HG03460 (cell line): ENCODE measurements around the gene DDX56.
"Not testable (repeated sequence)": the region's sequence is repeated elsewhere in the genome, so short reads cannot be mapped to it uniquely, and the experiment has no call there.

Experiments used
- ATAC-seq: cut with Tn5 transposase; IDR thresholded peaks from one replicate; pipeline ENCODE4 v1.9.1; 2021; ENCODE audit not compliant: unreplicated experiment

Gene DDX56

DNA sequence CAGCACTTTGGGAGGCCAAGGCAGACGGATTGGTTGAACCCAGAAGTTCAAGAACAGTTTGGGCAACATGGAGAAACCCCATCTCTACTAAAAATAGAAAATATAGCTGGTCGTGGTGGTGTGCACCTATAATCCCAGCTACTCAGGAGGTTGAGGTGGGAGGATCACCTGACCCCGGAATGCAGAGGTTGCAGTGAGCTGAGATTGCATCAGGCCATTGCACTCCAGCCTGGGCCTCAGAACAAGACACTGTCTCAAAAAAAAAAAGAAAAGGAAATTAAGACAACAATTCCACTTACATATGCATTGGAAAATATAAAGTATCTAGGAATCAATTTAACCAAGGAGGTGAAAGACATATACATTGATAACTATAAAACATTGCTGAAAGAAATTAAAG is 25.5 kb upstream of the DDX56 start:
- ATAC-seq, result no peak

DNA sequence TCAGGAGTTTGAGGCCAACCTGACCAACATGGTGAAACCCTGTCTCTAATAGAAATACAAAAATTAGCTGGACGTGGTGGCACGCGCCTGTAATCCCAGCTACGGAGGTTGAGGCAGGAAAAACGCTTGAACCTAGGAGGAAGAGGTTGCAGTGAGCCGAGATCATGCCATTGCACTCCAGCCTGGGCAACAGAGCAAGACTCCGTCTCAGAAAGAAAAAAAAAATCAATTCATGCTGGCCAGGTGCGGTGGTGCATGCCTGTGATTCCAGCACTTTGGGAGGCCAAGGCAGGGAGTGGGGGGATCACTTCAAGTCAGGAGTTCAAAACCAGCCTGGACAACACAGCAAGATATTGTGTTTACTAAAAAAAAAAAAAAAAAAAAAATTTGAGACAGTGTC is 23.5 kb upstream of the DDX56 start:
- not testable (repeated sequence) for ATAC-seq

DNA sequence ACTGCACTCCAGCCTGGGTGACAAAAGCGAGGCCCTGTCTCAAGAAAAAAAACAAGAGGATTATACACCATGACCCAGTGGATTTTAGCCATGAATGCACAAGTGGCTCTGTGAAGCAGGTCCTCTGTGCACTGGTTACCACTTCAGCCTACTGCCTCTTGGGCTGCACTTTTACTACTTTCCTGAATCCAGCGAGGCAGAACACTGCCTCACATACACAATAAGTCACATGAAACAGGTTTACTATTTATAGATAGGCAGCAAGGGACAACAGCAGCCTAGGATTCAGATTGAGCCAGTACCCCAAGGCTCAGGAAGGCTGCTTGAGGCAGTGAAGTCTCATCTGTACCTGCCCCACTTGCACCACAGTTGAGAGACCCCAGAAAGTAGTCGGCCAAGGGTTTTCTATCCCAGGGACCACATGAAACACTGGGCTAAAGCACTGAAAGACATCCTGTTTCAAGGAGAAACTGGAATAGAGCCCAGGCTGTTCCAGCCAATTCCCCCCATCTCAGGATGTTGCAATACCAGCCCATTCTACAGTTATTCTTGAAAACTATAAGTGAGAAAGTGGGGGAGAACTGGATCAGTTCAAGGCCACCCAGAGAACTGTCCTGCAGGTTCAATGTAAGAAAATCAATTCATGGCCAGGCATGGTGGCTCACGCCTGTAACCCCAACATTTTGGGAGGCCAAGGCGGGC is 22.4 kb upstream of the DDX56 start:
- ATAC-seq, result no peak

DNA sequence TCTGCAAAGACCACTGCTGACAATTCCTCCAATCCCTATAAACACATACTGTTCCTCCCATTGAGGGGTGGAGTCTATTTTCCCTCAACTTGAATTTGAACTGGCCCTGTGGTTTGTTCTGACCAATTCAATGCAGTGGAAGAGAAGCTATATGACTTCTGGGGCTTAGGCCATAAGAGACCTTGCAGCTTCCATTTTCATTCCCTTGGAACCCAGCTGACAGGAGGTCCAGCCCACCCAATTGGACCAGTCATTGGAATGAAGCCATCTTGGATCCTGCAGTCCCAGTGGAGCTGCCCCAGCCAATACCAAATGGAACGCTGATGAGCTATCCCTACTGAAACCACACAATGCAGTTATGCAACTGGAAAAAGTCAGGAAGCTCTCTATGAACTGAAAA is 17.2 kb upstream of the DDX56 start:
- ATAC-seq, result no peak

DNA sequence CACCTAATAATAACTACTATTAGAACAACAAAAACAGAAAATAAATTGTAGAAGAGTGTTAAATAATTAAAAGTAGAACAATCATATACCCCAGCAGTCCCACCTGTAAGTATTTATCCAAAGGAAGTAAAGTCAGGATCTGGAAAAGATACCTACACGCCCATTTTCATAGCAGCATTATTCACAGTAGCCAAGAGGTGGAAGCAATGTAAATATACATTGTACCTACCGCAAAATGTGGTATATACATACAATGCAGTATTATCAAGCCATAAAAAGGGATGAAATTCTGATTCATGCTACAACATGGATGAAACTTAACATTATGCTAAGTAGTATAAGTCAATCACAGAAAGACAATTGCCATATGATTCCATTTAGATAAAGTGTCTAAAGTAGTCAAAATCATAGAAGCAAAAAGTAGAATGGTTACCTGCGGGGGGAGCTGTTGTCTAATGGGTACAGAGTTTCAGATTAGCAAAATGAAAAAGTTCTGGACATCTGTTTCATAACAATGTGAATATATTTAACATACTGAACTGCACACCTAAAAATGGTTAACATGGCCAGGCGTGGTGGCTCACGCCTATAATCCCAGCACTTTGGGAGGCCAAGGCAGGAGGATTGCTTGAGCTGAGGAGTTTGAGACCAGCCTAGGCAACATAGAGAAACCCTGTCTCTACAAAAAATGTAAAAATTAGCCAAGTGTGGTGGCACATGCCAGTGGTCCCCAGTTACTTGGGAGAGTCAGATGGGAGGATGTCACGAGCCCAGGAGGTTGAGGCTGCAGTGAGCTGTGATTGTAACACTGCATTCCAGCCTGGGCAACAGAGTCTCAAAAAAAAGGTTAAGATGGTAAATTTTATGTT is 14.4 kb upstream of the DDX56 start:
- ATAC-seq, result no peak

DNA sequence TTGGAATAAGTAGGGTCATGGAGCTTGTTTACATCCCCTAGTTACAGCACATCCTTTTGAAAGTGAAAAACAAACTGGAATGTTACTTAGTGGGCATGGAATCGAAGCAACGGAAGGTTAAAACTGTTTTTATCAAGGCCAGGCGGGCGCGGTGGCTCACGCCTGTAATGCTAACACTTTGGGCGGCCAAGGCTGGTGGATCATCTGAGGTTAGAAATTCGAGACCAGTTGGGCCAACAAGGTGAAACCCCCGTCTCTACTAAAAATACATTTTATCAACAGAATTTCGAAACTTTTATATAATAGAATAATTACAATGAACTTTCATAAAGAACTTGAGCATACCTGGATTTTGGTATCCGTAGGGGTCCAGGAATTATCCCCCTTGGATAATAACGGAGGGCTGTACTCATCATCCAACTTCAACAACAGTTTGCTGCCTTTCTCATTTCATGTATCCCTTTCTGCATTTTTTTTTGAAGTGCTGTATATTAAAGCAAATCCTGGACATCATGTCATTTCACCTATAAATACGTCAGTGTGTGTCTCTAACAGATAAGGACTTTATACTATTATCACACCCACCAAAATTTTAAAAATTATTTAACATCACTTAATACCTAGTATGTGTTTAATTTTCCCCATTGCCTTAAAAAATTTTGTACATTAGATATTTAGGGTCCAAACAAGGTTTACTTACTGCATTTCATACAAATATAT is 9.6 kb upstream of the DDX56 start:
- ATAC-seq, result no peak

DNA sequence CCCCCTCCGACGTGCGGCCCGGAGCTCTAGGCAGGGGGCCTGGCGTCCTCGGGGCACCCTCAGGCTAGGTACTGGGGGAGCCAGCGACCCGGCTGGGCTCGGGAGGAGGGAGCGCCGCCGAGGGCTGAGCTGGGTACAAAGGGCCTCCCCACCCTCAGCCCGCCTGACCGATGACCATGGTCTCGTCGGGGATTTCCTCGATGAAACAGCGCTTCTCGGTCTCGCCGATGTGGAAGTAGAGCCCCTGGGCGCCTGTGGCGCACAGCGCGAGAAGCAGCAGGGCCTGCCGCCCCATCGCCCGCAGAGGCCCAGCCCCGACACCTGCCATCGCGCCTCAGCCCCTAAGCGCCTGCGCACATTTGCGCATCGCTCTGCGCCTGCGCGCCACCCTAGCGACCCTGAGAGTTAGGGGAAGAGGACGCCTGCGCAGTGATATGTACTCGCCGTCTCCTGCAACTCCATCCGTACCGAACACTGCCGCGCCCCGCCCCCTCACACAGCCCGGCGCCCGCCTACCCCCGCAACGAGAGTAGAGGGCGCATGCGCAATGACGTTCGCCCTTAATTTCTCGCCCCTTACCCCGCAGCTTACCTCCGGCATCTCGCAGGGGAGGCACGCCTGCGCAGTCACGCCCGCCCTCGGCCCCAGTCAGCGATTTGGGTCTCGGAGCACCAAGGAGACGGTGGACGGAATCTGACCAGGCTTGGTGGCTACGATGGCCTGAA is 8.3 kb upstream of the DDX56 start, which contains the start of gene TMED4:
TMED4 (minus strand) TSS at position 353 of the 725 bp plus-strand sequence; CDS start at position 328, 25 bp downstream.
- peak; percentile 78 for ATAC-seq

DNA sequence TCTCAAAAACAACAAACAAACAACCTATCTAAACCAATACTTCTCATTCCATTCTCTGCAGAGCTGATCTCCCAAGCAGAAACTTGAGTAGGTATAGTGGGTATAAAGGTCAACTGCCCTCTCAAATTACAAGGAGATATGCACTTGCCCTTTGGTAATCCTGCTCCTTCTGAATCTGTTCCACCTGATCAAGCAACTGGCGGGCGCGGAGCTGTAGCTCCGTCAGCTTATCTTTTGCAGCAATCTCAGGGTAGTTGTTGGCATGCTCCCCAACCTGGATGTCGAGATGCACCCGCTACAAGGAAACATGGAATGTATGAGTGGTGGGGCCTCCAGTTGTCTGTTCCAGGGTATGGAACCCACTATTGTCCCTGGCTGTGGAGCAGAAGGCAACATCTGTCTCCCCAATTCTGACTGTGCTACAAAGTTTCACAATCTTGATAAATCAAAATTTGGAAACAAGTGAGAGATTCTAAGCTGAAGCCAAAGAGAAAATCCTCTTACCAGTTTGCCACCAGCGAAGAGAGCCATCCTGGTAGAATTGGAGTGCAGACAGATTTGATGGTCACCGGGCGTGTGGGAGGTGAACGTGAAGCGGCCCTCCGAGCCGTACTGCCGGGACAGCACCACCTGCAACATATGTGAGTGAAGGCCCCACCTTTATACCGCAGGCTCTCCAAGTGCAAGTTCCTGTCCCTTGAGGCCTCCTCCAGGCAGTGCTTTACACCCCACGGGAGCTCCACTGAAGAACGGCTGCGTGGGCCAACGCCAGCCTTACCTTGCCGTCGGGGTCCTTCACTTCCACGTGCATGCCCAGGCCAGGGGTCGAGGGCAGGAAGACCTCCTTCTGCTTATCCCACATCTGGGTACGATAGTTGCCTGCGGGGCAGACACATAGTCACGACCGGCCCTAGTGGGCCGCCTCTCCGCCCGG is 7.5 kb upstream of the DDX56 start:
- ATAC-seq, result peak; percentile 34

DNA sequence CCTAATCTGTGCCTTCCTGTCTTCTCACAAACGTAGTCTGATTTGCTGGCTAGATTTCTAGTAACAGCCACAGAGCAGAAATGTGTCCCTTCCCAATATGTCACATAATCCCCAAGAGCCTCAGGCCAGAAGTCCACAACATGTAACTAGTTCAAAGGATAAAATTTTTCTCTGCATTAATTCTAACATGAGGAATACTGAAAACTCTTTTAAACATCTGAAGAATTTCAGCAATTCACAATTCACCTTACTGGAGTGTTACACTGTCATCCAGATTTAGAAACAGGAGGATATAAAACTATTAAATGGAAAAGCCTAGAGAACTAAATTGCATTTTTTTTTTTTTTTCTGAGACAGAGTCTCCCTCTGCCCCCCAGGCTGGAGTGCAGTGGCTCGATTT is 2.5 kb upstream of the DDX56 start:
- no peak for ATAC-seq

DNA sequence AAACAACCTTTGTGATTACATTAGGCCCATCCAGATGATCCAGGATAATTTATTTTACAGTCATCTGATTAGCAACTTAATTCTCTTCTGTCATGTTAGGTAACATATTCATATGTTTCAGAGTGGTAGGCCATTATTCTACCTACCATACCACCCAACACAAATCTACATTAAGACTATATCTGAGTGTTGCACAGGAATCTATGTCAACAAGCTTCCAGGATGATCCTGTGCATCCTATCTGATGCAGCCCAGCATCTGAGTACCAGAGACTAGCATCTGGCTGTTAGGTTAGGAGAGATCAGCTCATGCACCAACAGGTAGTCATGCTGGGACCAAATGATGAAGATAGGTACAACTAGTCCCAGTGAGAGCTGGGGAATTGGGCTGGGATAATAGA is 1.3 kb upstream of the DDX56 start:
- ATAC-seq, result no peak

DNA sequence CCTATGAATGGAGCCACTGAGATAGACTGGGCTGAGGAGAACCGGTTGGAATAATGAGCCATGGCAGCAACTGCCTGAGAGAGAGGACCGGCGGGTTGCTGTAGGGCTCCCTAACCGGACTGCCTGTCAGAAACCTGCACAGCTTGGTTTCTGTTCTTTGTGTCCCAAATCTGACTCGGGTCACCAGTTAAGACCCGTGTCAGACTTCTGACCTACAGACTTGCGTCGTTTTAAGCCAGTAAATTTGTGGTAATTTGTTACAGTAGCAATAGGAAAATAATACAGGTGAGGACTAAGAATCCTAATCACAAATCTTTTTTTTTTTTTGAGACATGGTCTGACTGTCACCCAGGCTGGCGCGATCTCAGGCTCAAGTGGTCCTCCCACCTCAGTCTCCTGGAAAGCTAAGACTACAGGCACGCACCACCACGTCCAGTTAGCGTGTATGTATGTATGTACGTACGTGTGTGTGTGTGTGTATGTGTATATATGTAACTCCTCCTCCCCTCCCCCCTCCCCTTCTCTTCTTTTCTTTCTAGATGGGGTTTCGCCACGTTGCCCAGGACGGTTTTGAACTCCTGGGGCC is 672 bp upstream of the DDX56 start:
- peak; percentile 2 for ATAC-seq

DNA sequence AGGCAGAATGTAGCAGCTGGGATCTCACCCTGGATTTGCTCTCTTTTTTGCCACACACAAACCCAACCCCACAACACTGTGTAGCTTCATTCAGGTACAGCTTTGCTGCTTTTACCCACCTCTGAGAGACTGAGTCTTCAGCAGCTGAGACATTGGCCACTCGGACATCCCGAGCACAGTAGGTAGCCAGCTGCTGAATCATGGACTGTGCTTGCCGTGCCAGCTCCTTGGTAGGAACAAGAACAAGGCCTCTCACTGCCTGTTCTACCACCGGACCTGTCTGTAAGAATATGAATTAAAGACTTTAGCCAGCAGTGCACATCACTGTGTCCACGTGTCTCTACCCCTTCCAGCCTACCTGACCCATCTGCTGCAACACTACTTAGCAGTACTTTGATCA is 937 bp downstream of the DDX56 start:
- no peak for ATAC-seq

DNA sequence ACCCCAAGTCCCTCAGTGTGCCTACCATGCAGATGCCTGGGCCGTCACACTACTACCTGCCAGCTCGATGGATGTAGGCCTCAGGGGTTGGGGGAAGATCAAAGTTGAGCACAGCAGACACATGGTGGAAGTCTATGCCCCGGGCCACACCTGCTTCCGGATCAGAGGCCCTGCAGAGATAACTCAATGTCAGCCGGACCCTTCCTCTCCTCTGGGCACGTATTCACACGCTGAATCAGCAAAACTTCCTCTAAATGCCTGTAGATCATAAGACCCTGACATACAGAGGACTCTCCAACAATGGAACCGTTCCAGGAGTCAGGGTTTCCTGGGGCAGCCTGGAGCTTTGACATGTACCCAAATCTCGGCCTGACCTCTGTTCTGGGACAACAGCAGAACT is 3.7 kb downstream of the DDX56 start:
- no peak for ATAC-seq

DNA sequence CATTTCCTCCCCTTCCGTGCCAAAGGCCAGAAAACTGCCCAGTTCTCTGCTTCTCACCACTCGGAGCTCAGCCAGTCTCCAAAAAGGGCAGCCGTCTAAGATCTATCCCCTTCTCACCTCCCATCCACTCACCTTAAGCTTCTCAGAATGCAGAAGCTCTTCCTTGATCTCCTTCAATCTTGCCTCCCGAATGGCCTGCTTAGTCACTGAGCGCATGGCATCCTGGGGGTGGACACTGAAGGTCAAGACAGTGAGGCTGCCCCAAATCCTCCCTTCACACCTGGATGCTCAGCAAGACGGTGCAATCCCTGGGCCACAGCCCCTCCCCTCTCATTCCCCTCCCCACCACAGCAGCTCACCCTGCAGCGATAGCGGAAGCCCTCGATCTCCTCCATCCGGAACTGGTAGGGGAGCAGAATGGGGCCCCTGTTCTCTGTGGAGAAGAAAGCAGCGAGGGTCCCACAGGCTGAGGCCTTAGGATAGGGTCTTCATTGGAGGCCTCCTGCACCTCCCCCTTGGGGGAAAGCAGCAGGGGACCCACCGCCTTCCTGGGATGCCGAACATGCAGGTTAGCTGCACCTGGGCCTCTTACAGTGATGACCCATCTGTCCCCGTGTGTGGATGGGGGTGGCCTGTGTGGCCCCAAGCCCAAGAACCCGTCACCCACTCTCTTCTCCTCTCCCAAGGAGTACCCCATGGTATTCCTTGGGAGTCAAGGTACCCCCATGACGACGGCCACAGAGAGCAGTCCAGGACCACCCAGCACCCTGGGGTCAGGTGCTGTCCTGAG is 4.7 kb downstream of the DDX56 start:
- no peak for ATAC-seq

DNA sequence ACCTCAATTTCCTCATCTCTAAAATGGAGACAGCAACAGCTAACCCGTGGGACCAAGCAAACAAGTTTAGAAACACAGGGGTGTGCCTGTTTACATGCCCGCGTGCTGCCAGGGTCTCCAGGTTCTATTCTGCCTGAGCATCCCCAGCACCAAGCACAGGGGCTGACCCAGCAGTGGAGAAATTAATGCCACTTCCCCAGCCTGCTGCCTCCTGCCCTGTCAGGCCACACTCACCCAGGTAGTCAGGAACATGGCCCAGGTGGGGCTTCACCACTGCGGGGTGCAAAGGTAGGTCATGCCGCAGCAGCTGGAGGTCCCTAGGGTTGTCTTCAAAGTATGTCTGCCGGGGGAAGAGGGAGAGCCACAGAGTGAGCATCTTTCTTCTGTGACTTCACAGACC is 5.8 kb downstream of the DDX56 start:
- no peak for ATAC-seq

DNA sequence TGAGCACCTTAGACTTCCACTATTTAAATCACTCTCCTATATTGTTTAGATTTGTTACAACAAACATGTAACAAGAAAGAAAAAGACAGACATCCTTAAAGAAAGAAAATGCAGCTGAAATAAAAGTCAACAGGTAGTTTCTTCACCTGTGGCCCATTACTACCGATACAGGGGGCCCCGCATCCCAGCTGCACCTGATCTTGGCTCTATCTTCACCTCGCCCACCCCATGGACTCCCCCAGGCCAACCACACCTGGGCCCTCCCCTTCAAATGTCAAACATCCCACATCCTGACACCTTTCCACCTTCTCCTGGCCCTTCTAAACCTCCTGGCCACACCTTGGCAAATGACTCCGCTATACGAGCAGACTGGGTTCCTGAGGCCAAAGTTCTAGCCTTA is 7.0 kb downstream of the DDX56 start:
- ATAC-seq, result no peak

DNA sequence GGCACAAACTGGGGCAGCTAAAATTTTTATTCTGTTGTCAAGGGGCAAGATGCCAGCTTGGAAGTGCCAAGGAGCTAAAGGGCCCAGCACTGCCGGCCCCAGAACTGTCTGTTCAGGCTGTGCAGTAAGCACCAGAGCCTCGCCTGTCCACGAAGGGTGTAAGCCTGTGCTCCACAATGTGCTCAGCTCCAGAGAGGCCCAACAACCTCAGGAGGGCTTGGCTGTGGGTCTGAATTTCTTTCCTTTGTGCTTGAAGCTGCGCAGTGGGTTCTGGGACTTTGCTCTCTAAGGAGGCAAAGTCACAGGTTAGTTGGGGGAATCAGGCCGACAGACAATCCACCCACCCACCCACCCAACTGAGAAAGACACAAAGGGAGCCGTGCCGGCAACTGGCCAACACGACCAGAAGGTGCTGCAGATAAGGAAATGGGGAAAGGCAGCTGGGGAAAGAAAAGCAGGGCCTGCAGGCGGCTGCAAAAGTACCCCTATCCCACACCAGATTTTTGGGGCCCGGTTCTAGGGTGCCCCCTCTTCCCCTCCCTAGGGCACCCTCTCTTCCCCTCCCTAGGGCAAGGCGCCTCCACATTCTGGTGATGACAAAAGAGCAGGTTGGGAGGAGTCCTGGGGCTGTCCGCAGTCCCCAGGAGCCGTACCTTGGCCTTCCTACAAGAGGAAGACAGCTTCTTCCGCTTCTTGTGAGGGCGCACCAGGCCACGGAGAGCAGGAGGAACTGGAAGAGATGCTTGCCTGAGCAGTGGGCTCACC is 7.7 kb downstream of the DDX56 start:
- ATAC-seq, result peak; percentile 22
